Measurements from ENCODE around the gene RNF103. TPM values are rescaled to one million over a fixed set of nuclear protein-coding genes. Genes with fewer than 3 reads are reported as not detected.
A peak's percentile ranks its signal among the peaks of the same experiment; 100 is the strongest.
"Not testable (repeated sequence)": the region's sequence is repeated elsewhere in the genome, so short reads cannot be mapped to it uniquely, and the experiment has no call there.

RNF103 gene
- total RNA-seq, 1 donor from 2014 or later = 43.6 TPM

- no peak for DNase-seq (ENCODE audit: low spot score)
- no peak for ATAC-seq
These were observed 3.9 kb upstream of the RNF103 start for GRCh38 chr2:86627550-86627949.

DNA sequence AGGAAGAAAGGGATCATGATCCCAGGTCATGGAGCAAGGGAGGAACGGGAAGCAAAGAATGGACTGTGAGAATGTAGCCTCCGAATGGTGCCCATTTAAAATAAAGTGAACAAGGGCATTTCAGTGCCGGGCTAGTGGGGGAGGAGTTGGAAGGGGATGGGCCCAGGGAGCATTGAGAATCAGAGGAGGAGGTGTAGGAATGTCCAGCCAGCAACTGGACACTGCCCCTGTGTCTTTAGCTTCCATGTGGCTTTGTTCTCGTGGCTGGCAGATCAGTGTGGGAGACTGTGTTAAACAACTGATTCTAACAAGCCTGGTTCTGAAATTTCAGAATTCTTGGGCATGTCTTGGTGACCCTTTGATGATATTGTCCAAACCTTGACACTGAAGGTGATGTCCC is 1.4 kb upstream of the RNF103 start:
- no peak for DNase-seq (ENCODE audit: low spot score)
- no peak for ATAC-seq

GRCh38 chr2:86624267-86624547 is 542 bp upstream of the RNF103 start:
- DNase-seq (ENCODE audit: low spot score) (no peak), ATAC-seq (peak; percentile 2)

DNA sequence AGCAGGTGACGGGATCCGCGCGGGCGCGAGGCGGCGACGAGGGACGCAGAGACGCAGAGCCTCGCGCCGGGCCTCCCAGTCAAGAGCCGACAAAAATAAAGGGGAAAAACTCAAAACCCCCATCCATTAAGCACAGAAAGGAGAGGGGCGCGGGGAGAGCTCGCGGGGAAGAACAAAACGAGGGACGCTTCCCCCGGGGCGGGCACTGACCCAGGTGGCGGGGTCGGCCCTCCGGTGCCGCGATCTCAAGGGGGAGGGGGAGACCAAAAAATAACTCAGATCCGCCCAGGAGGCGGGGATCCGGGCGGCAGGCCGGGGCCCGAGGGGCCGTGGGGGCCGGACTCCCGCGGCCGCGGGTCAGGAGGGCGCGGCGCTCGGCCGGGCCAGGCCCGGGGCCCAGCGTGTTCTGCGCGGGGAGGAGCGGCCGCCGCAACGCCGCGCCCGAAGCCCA is 597 bp downstream of the RNF103 start:
- DNase-seq (ENCODE audit: low spot score) = peak; percentile 81

DNA sequence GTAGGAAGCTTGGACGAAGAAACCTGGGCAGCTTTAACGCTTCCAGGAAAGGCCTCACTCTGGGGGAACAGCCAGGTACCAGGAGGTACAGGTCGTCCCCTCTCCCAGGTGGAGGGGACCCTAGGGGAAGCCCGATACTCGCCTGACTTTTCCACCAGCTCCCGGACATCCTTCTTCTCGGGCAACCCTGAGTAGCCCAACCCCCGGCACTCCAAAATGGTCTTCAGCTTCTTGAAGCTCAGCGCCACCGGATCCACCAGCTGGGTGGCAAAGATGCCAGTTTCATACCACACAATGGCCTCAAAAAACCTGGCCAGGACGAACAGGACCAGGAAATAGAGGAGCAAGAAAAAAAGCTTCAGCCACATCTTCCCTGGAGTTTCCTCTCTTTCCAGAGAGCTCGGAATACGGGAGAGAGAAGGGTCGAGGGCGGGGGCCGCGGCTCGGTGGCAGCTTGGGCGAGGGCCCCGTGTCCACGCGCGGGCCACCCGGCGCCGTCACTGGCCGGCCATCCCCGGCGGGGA is 1.1 kb downstream of the RNF103 start:
- DNase-seq (ENCODE audit: low spot score) = no peak

More for the DNA sequence above, 597 bp downstream of the RNF103 start:
- peak; percentile 72 for ATAC-seq

DNA sequence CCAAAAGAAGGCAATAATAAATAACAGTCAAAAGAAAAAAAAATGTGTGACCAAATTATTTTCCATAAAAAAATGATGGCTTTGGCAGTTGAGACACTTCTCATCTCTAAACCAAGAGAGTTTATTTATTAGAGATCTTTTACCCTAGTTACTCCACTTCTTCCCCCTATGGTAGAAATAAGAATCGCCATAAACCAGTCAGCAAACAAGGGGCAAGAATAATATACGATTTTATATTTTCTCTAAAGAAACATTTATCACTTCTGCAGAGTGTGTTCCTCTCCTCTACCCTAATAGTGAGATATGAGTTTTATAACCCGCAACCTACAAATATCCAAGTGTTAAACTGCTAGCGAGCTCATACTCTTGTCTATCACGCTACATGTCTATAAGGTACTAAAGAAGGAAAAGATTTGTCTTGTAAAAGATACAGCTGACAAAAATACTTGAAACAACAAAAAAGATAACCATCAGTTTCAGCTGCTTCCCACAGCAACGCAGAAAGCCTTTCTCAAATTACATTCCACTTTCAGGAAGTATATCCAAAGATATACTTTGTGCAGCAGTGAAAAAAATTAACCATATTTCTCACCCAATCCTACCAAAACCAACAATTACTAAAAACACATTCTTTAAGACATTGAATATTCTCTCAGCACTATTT is 2.3 kb downstream of the RNF103 start:
- ATAC-seq (no peak), DNase-seq (ENCODE audit: low spot score) (no peak)

More for the DNA sequence above, 1.1 kb downstream of the RNF103 start:
- peak; percentile 38 for ATAC-seq

GRCh38 chr2:86617738-86618137 is 5.9 kb downstream of the RNF103 start:
- DNase-seq (ENCODE audit: low spot score) (no peak), ATAC-seq (no peak)

- DNase-seq (ENCODE audit: low spot score) (no peak), ATAC-seq (no peak)
These were observed 6.5 kb downstream of the RNF103 start for GRCh38 chr2:86617153-86617552.

GRCh38 chr2:86616502-86616901 is 7.2 kb downstream of the RNF103 start:
- DNase-seq (ENCODE audit: low spot score) = no peak
- no peak for ATAC-seq

GRCh38 chr2:86615596-86615995 is 8.1 kb downstream of the RNF103 start:
- ATAC-seq (peak; percentile 98), DNase-seq (ENCODE audit: low spot score) (peak; percentile 59)

DNA sequence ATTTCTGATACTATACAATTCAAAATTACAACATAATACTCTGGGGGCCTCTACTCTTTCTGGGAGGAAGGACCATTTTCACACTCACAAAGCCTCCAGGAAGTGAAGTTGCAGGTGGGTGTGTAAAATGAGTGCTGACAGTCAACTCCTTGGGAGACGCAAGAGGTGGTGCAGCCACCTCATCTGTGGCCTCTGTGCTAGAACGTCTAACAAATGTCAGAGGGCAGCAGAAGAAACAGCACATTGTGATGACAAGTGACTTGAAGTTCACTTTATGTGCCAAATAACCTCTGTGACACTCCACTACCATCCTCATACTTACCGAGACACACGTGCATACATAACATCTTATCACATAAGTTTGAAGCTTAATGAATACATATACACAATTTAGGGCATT is 10.2 kb downstream of the RNF103 start:
- DNase-seq (ENCODE audit: low spot score) = no peak
- no peak for ATAC-seq

GRCh38 chr2:86610871-86611270 is 12.8 kb downstream of the RNF103 start:
- no peak for DNase-seq (ENCODE audit: low spot score)
- ATAC-seq = no peak

- no peak for DNase-seq (ENCODE audit: low spot score)
- no peak for ATAC-seq
These were observed 14.7 kb downstream of the RNF103 start for GRCh38 chr2:86608832-86609410.

GRCh38 chr2:86603905-86604304 is 19.8 kb downstream of the RNF103 start:
- no peak for ATAC-seq
- DNase-seq (ENCODE audit: low spot score) = no peak

- ATAC-seq = no peak
- no peak for DNase-seq (ENCODE audit: low spot score)
These were observed 24.7 kb downstream of the RNF103 start for GRCh38 chr2:86598966-86599365.

DNA sequence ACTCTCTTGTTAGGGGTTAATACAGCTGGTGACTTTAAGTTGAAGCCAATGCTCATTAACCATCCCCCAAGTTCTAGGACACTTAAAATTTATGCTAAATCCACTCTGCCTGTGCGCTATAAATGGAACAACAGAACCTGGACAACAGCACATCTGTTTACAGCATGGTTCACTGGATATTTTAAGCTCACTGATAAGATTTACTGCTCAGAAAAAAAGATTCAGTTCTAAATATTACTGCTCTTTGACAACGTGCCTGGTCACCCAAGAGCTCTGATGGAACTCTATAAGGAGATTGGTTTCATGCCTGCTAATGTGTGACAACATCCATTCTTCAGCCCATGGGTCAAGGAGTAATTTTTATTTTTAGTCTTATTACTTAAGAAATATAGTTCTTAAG is 27.5 kb downstream of the RNF103 start:
- ATAC-seq = no peak
- DNase-seq (ENCODE audit: low spot score) = no peak

DNA sequence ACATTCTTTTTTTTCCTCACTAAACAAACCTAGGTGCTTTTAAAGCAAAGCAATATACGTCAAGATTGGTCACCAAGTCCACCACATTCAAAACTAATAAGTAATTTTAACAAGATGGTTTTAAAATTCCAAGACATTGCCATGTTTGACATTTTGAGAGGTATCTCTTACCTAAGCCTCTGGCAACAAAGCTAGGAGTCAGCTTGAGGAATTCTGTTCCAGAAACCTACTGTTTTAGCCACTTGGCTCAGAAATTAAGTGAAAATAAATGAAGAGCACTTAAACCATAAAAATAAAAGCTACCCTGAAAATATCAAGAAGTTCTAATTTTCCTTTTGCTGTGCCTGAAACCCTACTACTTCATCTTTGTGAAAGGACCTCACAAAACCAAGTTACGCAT is 30.4 kb downstream of the RNF103 start:
- no peak for ATAC-seq
- no peak for DNase-seq (ENCODE audit: low spot score)

- no peak for DNase-seq (ENCODE audit: low spot score)
These were observed 31.0 kb downstream of the RNF103 start for GRCh38 chr2:86592547-86593230.

GRCh38 chr2:86589701-86590100 is 34.0 kb downstream of the RNF103 start:
- ATAC-seq = not testable (repeated sequence)

More at GRCh38 chr2:86592547-86593230, 31.0 kb downstream of the RNF103 start:
- peak; percentile 66 for ATAC-seq

GRCh38 chr2:86584151-86584913 is 39.3 kb downstream of the RNF103 start:
- DNase-seq (ENCODE audit: low spot score) (no peak), ATAC-seq (peak; percentile 61)

More at GRCh38 chr2:86589701-86590100, 34.0 kb downstream of the RNF103 start:
- DNase-seq (ENCODE audit: low spot score) = not testable (repeated sequence)

- DNase-seq (ENCODE audit: low spot score) (no peak), ATAC-seq (no peak)
These were observed 43.1 kb downstream of the RNF103 start for GRCh38 chr2:86580560-86580959.
